HG03575 (cell line): ENCODE data around the gene CTDSP1.

Experiments
- ATAC-seq: cut with Tn5 transposase; IDR thresholded peaks from one replicate; pipeline ENCODE4 v1.9.1; 2021; ENCODE audit not compliant: unreplicated experiment, insufficient number of reproducible peaks, low FRiP score; ENCODE audit errors: extremely low read depth

The CTDSP1 gene

DNA sequence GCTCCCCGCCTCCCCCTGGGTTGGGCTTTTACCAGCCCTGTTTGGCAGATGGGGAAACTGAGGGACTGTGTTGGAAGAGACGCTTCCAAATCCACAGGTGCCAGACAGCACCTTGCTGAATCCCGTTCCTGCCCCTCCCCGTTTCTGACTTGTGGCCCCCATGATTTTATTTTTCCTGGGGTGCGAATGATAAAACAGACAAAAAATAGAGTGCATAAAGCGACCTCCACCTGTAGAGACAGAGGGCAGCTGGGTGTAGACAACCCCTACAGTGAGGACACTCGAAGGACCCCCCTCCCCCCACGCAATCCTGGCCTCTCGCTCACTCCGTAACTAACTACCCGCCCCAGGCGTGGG lies 2.2 kb upstream of the CTDSP1 start:
- ATAC-seq = no peak

DNA sequence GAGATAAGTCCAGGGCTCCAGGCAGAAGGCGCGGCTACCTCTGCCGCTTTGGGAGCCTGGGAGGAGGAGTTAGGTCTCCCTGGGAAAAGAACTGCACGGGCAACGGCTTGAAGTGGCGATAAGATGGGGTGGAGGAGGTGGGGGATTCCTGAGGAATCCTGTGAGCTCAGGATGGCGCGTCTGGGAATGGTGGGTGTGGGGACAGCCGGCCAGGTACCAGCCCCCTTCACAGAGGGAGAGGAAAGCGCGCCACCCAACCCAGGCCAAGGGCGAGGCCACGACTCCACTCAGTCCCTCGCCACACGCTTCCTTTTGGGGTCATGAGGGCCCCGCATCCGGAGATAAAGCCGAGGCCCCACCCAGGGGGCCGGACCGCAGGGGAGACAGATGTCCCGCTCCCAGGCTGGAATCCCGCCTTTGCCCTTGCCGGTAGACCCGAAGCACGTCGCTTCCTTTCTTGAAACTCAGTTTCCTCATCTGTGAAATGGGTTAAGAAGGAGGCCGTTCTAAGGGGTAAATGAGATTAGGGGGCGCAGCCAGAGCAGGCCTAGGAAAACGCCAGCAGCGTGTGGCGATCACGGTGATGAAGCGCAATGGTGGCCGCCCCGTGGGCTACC lies 1.7 kb upstream of the CTDSP1 start:
- no peak for ATAC-seq

DNA sequence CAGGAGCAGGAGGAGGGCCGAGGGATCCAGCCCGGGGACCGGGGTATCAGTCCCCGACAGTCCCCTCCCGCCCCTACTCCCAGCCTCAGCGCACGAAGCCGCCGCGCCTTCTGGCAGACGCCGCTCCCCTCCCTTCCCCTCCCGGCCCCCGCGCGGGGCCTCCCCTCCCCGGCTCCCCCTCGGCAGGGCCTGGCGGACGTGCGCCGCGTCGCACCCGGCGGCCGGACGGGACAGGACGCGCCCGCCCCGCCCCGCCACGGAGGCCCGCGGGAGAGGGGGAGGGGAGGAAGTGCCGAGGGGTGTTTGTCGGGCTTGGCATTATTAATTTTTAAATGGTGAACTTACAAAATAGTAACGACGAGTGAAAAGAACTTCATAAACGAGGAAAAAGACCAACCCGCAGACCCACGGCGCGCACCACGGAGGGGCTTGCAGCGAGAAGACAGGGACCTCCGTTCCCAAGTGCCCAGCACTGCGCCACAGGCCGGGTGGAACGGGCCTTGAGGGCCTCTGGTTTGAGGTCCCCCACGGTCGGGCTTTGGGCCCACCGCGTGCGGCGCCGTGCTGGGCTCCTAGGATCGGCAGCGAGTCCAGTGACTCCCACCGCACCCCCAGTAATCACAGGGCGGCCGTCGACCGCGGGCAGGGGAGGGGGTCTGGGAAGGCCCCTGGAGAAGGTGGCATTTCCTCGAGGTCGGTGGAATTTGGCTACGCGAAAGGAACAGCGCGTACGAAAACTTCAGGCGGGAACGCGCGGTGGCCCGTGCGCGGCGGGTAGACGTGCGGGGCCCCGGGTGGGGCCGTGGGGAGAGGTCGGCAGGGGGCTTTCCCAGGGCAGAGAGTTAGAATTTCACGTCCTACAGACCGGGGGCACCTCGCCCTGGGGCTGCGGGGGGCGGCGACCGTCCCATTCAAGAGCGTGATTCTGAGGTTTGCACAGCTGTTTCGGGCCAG lies 954 bp upstream of the CTDSP1 start:
- no peak for ATAC-seq

DNA sequence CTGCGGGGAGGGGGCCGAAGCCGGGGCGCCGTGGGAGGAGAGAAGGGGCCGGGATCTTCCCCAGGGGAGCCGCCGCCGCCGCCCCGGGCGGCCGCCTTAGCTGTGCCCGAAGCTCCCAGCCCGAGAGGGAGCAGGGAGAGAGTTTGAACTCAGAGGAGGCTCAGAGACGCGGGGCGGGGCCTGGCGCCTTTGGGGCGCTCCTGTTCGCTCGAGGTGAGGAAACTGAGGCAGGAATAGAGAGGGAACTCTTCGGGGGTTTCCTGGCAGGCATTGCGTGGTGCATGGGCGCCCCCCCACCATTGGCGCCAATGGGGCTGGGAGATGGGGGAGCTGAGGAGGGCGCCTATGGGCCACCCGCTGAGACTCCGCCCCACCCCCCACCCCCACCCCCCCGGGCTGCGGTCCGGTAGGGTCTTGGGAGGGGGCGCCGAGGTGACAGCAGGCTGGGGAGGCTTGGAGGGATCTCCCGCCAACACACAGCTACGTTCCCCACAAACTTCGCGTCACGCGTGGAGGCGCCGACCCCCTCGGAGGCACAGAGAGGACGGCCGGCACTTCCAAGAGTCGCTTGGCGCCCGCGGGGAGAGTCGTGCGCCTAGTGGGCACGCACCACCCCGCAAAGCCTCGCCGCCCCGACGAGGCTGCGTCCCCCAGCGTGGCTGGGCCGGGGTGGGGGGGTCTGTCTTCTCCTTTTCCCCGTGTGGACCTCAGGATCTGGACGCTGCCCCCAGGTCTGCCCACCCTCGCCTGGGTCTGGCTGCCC lies 680 bp downstream of the CTDSP1 start:
- ATAC-seq = no peak

DNA sequence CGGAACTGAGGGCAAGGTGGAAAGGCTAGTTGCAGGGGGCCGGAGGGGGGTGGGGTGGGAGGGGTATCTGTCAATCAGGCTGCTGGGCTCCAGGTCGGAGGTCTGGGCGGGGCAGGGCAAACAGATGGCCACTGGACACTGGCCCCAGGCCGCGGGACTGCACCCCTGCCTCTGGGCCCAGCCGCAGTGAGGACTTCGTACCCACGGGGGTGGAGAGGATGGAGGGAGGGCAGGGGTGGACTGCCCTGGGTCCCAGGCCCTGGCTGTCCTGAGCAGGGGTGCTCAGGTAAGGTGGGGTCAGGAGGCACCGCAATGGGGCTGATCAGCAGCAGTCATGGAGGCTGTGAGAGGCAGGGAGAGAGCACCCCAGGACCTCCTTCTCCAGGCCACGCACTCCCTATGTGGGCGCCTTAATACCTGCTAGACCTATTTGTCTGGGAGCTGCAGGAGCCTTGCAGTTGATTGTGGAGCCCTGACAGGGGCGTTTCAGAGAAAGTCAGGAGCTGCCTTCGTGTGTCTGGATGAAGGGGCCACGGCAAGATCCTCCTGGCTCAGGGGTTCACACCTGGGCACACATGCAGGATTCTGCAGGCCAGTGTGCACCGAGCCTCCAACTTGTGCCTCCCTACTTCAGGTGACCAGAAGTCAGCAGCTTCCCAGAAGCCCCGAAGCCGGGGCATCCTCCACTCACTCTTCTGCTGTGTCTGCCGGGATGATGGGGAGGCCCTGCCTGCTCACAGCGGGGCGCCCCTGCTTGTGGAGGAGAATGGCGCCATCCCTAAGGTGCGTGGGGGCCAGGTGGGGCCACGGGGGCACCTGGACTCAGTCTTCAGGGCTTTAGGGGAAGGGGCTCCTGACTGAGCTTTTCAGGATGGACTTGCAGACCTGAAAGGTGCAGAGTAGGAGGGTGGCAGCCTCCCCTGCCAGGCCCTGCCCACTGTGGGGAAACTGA lies 1.5 kb downstream of the CTDSP1 start:
- no peak for ATAC-seq

DNA sequence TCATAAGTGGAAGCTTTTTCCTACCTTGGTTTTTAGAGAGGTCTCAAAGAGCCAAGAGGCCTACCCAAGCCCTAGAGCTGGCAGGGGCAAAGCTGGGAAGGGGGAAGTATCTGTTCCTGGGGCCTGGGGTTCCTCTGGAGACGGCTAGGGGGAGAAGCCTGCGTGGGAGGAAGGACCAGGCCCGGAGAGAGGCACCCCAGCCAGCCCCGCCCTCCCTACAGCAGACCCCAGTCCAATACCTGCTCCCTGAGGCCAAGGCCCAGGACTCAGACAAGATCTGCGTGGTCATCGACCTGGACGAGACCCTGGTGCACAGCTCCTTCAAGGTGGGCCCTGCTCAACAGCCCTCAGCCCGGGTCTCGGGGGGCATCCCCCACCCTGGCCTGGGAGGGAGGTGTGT lies 2.2 kb downstream of the CTDSP1 start:
- ATAC-seq = no peak

DNA sequence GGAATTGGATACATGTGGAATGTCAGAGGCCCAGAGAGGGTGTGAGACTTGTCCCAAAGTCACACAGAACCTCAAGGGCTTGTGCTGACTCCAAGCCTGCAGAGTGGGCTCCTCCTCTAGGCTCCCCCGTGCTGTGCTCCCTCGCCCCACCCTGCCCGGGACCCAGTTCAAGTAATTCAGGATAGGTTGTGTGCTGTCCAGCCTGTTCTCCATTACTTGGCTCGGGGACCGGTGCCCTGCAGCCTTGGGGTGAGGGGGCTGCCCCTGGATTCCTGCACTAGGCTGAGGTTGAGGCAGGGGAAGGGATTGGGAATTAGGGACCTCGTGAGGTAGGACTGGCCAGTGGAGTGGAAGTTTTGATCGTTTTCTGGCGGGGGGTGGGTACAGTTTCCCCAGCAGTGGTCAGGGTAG lies 2.8 kb downstream of the CTDSP1 start:
- no peak for ATAC-seq

DNA sequence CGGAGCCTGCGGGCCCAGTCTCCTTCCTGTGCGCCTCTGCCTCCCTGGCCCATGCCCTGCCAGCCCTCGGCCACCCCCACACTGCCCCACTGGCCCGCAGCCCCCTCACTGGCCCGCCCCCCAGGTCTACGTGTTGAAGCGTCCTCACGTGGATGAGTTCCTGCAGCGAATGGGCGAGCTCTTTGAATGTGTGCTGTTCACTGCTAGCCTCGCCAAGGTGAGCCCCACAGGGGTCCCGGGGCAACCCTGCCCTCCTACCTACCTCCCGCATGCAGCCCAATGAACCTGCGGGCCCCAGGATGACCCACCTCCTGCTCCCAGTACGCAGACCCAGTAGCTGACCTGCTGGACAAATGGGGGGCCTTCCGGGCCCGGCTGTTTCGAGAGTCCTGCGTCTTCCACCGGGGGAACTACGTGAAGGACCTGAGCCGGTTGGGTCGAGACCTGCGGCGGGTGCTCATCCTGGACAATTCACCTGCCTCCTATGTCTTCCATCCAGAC lies 3.3 kb downstream of the CTDSP1 start:
- ATAC-seq = no peak

DNA sequence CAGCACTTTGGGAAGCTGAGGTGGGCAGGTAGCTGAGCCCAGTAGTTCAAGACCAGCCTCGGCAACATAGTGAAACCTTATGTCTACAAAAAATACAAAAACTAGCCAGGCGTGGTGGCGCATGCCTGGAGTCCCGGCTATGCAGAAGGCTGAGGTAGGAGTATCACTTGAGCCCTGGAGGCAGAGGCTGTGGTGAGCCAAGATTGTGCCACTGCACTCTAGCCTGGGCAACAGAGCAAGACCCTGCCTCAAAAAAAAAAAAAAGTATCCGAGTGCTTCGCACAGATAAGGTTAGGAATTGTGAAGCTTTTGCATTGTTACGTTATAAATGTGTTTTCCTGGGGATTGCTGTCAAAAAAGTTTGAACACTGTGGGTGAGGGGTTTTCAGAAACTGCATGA lies 4.1 kb downstream of the CTDSP1 start:
- ATAC-seq = no peak

DNA sequence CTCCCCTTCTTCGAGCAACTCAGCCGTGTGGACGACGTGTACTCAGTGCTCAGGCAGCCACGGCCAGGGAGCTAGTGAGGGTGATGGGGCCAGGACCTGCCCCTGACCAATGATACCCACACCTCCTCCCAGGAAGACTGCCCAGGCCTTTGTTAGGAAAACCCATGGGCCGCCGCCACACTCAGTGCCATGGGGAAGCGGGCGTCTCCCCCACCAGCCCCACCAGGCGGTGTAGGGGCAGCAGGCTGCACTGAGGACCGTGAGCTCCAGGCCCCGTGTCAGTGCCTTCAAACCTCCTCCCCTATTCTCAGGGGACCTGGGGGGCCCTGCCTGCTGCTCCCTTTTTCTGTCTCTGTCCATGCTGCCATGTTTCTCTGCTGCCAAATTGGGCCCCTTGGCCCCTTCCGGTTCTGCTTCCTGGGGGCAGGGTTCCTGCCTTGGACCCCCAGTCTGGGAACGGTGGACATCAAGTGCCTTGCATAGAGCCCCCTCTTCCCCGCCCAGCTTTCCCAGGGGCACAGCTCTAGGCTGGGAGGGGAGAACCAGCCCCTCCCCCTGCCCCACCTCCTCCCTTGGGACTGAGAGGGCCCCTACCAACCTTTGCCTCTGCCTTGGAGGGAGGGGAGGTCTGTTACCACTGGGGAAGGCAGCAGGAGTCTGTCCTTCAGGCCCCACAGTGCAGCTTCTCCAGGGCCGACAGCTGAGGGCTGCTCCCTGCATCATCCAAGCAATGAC lies 4.8 kb downstream of the CTDSP1 start:
- ATAC-seq = no peak

DNA sequence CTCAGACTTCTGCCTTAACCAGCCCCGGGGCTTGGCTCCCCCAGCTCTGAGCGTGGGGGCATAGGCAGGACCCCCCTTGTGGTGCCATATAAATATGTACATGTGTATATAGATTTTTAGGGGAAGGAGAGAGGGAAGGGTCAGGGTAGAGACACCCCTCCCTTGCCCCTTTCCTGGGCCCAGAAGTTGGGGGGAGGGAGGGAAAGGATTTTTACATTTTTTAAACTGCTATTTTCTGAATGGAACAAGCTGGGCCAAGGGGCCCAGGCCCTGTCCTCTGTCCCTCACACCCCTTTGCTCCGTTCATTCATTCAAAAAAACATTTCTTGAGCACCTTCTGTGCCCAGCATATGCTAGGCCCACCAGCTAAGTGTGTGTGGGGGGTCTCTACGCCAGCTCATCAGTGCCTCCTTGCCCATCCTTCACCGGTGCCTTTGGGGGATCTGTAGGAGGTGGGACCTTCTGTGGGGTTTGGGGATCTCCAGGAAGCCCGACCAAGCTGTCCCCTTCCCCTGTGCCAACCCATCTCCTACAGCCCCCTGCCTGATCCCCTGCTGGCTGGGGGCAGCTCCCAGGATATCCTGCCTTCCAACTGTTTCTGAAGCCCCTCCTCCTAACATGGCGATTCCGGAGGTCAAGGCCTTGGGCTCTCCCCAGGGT lies 5.5 kb downstream of the CTDSP1 start:
- ATAC-seq = no peak

DNA sequence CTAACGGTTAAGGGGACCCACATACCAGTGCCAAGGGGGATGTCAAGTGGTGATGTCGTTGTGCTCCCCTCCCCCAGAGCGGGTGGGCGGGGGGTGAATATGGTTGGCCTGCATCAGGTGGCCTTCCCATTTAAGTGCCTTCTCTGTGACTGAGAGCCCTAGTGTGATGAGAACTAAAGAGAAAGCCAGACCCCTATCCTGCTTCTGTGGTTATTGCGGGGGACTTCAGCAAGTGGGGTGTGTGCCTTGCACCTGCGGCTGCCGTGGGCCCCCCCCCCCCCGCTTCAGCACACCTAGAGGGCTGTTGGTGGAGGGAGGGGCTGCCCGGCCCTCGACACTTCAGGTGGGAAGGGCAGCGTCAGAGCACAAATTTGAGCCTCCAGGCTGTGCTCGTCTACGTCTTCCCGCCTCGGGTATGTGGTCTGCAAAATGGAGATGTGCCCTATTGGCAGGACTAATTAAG lies 6.1 kb downstream of the CTDSP1 start:
- ATAC-seq = no peak

DNA sequence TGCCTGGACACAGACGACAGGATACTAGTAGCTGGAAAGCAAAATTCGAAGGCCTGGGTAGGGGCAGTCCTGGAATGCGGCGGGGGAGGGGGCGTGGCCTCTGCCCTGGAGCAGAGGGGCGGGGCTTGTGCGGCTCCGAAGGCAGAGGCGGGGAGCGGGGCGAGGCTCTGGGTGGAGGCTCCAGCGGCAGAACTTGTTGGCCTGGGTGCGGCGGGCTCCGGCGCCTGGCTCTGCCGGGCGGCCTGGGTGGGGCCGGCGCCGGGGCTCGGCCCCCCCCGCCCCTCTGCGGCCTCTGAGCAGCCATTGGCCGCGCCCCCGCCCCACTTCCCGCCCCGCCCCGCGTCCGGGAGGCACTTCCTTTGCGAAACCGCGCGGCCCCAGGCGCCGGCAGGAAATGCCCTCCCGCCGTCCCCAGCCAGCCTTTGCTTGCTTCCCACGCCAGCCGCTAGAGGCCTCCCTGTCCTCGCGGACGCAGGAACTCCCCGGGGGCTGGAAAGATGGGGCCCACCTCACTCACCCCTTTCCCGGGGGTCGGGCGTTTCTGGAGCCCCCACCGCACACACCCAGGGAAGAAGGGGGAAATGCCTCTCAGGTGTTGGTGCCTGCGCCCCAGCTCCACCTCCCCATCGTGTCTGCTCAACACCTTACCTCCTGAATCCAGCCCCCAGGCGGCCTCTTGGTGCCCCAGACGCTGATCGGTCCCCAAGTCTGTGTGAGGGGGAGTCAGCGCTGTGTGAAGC lies 6.7 kb downstream of the CTDSP1 start:
- peak; percentile 40 for ATAC-seq

DNA sequence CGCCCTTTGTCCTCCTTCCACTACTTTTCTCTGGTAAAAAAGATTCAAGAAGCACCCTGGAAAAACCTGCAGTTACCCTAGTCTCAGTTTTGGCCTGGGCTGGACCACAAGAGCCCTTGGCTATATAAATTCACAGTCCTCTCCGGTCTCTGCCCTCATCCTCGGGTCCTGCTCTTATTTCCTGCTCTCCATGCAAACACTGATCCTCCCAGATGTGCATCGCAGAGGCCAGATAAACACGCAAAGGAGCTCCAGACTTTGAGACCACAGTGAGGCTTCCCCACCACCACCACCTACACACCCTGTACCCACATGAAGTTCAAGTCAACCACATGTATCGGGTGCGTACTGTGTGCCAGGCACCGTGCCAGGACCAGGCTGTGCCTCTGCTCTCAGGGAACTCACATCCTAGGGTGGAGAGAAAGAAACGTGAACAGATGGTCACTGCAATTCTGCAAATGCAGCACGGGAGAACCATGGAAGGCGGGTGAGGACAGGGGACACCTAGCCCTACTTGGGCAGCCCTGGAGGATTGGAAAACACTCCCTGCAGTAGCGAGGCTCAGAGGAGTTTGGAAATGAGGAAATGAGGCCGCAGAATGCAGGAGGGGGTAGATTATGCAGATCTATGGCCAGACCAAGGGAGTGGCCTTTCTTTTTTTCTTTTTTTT lies 7.4 kb downstream of the CTDSP1 start:
- ATAC-seq = no peak

DNA sequence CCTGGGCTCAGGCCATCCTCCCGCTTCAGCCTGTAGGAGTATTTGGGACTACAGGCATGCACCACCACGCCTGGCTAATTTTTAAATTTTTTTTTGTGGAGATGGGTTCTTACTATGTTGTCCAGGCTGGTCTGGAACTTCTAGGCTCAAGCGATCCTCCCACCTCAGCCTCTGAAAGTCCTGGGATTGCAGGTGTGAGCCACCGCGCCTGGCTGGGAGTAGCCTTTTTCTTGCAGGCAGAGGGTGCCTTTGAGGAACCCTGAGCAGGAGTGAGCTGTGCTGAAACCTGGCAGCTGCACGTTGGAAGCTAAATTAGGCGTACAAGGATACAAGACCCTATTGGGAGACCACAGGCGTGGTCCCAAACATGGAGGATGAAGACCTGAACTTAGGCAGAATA lies 8.0 kb downstream of the CTDSP1 start:
- ATAC-seq = no peak

DNA sequence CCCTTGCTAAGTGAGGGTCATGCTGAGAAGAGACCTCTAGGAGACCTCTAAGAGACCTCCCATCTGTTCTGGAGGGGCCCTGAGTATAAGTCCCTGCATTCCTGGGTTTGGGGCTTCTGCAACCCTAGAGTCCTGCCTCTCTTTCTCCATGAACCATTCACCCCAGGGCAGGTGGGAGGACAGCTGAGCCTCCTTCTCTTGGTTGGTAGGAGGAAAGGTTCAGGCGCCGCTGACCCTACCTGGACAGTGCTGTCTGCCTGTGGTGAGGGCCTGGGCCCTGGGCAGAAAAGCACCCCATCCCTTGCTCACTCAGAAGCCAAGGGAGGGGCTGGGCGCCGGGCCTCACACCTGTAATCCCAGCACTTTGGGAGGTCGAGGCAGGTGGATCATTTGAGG lies 18.7 kb downstream of the CTDSP1 start:
- no peak for ATAC-seq
